ENCODE results near the gene TFEB.

- TF ChIP-seq EGR1 (IDR thresholded peaks at IDR 0.05; ENCODE audit: borderline replicate concordance, low read depth, low read length) (no peak), CTCF (IDR thresholded peaks at IDR 0.05; ENCODE audit: control extremely low read depth in 1 of 3, insufficient read depth in 1 of 3, low read depth in 1 of 3, low read length in 3 of 3) (no peak)
Measured at GRCh38 chr6:41640426-41640825, 95.0 kb downstream of the TFEB start.
